Right lobe of liver (tissue), 6 donors: ENCODE measurements around the gene GPBP1. TPM values are rescaled to one million over a fixed set of nuclear protein-coding genes. Genes with fewer than 3 reads are reported as not detected.

ENCODE experiments used
- ATAC-seq, 4 donors: fragments of 200-7000 bp; cut with Tn5 transposase; one replicate each; pipeline ENCODE4 v1.9.1; 2020; ENCODE audit warnings: mild to moderate bottlenecking in 4 of 4, moderate library complexity in 4 of 4
- DNase-seq, 3 donors: peaks; one replicate each; pipeline ENCODE4 v3.0.0-alpha.2; 2020
- H3K27ac ChIP-seq, 3 donors: fragments of 200-600 bp; one replicate each; pipeline ENCODE4 v1.8.0; 2022
- H3K27me3 ChIP-seq, 2 donors: fragments of 200-600 bp; one replicate each; pipeline ENCODE4 v1.8.0; 2022
- H3K36me3 ChIP-seq, 4 donors: fragments of 200-600 bp; sonication (generic) in 1 of 4; one replicate each; pipeline versions ENCODE4 v1.5.1 to v1.8.0; 2017 to 2022; ENCODE audit warnings: control low read depth in 1 of 4
- H3K4me1 ChIP-seq, 4 donors: fragments of 200-600 bp; sonication (generic) in 1 of 4; one replicate each; pipeline versions ENCODE4 v1.5.1 to v1.8.0; 2017 to 2022; ENCODE audit warnings: control low read depth in 1 of 4
- H3K4me3 ChIP-seq, 3 donors: fragments of 200-600 bp; one replicate each; pipeline ENCODE4 v1.8.0; 2022
- H3K9me3 ChIP-seq, 4 donors: fragments of 200-600 bp; sonication (generic) in 1 of 4; one replicate each; pipeline versions ENCODE4 v1.5.1 to v1.8.0; 2017 to 2022; ENCODE audit warnings: control low read depth in 1 of 4
- POLR2A ChIP-seq: fragments of 450-650 bp; IDR thresholded peaks from one replicate; pipeline ENCODE4 v1.6.1; 2017; ENCODE audit warnings: antibody characterized with exemption, mild to moderate bottlenecking
- WGBS: methylation state at CpG from one replicate; pipeline ENCODE4 v1.1.6; 2018; ENCODE audit warnings: low coverage, low lambda C conversion rate; ENCODE audit not compliant: insufficient coverage; ENCODE audit errors: missing lambda C conversion rate; 5-methylcytosine and 5-hydroxymethylcytosine counted together
- intact Hi-C, 2 donors: fragments of 100-400 bp; cut with DNase I; formaldehyde crosslinking; loops; one replicate each; pipeline versions ENCODE4 v1.11.2 to v1.14.1; 2022
- total RNA-seq, 6 experiments: library from RNA; depleted of rRNA in 2 of 6; stranded (reverse); fragments of >200 nt in 2 of 6; fragmentation: NEBNext Ultra II Directional in 3 of 6; extraction: Animal tissue kit (Norgen Biotek cat#: 25700) in 3 of 6; gene quantifications; one replicate each; pipeline versions ENCODE4 v1.1.0 to v1.2.4, GENCODE V29; 2016 to 2023
- TF ChIP-seq, protein P1 (sequence below), 4 donors: fragments of 200-600 bp in 3 of 4; fragments of 450-650 bp in 1 of 4; IDR thresholded peaks; one replicate each; pipeline versions ENCODE4 v1.5.1 to v1.8.0; 2016 to 2022; ENCODE audit warnings: antibody characterized with exemption in 4 of 4, mild to moderate bottlenecking in 2 of 4
- donor health status: DM: no; HTN: yes; CAD: no.
- donor health status: DM: no; HTN: no; CAD: no.
- donor health status: DM: no; HTN: no; CAD: no.
- donor health status: DM: no; HTN: yes; CAD: no.
- donor health status: DM: no; HTN: yes; CAD: no.

The GPBP1 gene
- total RNA-seq, 6 experiments from 2014 or later = 19.5 to 28.2 (median 24.9) TPM

DNA sequence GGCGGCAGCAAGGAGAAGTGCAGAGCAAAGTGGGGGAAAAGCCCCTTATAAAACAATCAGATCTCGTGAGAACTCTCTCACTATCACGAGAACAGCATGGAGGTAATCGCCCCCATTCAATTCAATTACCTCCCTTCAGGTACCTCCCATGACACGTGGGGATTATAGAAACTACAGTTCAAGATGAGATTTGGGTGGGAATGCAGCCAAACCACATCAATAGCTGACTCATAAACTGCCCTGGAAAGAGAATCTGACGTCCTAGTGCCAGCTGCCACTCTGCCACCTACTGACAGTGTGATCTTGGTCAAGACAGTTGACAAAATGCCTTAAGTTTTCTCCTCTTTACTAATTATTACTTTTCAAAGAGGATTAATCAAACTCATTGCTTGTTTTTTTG is 128.3 kb downstream of the GPBP1 start:
- WGBS = 47% methylated on average over 6 of the region's 6 CpGs
- TF ChIP-seq, protein P1, sequence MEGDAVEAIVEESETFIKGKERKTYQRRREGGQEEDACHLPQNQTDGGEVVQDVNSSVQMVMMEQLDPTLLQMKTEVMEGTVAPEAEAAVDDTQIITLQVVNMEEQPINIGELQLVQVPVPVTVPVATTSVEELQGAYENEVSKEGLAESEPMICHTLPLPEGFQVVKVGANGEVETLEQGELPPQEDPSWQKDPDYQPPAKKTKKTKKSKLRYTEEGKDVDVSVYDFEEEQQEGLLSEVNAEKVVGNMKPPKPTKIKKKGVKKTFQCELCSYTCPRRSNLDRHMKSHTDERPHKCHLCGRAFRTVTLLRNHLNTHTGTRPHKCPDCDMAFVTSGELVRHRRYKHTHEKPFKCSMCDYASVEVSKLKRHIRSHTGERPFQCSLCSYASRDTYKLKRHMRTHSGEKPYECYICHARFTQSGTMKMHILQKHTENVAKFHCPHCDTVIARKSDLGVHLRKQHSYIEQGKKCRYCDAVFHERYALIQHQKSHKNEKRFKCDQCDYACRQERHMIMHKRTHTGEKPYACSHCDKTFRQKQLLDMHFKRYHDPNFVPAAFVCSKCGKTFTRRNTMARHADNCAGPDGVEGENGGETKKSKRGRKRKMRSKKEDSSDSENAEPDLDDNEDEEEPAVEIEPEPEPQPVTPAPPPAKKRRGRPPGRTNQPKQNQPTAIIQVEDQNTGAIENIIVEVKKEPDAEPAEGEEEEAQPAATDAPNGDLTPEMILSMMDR (IDR thresholded peaks at IDR 0.05) = peak in 3 of 4 donors; percentile 21 to 31 (median 30)
- TF ChIP-seq POLR2A = no peak
- intact Hi-C loops = loop anchor here (10.0 kb wide), 2 partner anchors 133 to 1163 kb away; partner anchors contain the start of gene PLK2 (in 2 of the 2)
- H3K4me1 ChIP-seq = peaks cover 0 to 6% (median 0%) of the 10 kb centered on the region in 4 donors
- H3K36me3 ChIP-seq = no peaks in the 10 kb centered on the region
- ATAC-seq (peak; percentile 48 to 73 (median 60)), DNase-seq (peak in 2 of 3 donors; percentile 37 to 63)
- no peak overlapping the region for H3K4me3 ChIP-seq
- no peak overlapping the region for H3K27ac ChIP-seq
- no peaks in the 10 kb centered on the region for H3K9me3 ChIP-seq
- no peaks in the 10 kb centered on the region for H3K27me3 ChIP-seq

DNA sequence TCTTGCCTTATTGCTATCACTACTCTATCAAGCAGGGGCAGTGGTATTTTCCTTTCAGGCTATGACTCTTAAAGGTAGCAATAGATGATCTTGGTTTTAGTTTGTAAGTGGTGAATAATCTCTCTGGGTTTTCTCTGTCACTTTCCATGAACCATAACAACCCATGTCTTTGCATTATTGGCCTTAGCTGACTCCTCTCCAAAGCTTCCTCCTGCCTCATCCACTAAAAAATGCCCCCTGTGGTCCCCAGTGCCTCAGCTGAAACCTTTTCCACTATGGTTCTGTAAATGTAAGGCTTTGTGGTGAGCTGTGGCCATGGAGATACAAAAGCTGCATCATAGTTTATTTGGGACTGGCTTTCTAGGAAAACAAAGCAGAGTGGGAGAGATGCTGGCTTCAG is 128.8 kb downstream of the GPBP1 start:
- DNase-seq = no peak
- intact Hi-C loops = loop anchor here (10.0 kb wide), 2 partner anchors 132 to 1162 kb away; partner anchors contain the start of gene PLK2 (in 2 of the 2)
- Histone ChIP-seq H3K4me3 (no peak overlapping the region), H3K9me3 (no peaks in the 10 kb centered on the region), H3K27ac (no peak overlapping the region), H3K27me3 (no peaks in the 10 kb centered on the region), H3K36me3 (no peaks in the 10 kb centered on the region), H3K4me1 (peaks cover 0 to 6% (median 0%) of the 10 kb centered on the region in 4 donors)
- ATAC-seq = no peak
- no peak for TF ChIP-seq POLR2A
- TF ChIP-seq, protein P1 (IDR thresholded peaks at IDR 0.05) = no peak

DNA sequence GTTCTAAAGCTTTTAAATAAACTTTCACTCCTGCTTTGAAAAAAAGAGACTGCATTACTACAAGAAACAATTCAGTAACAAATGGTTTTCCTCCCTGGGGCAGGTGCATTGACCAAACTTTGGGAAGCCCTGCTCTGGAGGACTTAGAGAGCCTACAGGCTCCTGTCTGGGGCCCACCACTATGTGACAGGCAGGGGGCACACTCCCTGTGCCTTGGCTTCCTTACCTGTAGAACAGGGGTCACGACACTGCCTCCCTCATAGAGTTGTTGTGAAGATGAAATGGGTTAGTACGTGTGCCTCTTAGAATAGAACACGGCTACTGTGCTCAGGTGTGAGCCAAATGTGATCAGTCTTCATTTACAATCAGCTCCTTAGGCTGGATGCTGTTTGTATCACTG is 130.1 kb downstream of the GPBP1 start:
- WGBS = 86% methylated on average over 1 of the region's 3 CpGs
- H3K4me3 ChIP-seq = no peak overlapping the region
- no peaks in the 10 kb centered on the region for H3K36me3 ChIP-seq
- H3K4me1 ChIP-seq = no peaks in the 10 kb centered on the region
- no peak for ATAC-seq
- H3K27ac ChIP-seq = no peak overlapping the region
- H3K27me3 ChIP-seq = no peaks in the 10 kb centered on the region
- no peak for DNase-seq
- no peak for TF ChIP-seq POLR2A
- TF ChIP-seq, protein P1 (IDR thresholded peaks at IDR 0.05) = no peak
- intact Hi-C loops = loop anchor here (10.0 kb wide), 2 partner anchors 131 to 1161 kb away; partner anchors contain the start of gene PLK2 (in 2 of the 2)
- no peaks in the 10 kb centered on the region for H3K9me3 ChIP-seq

DNA sequence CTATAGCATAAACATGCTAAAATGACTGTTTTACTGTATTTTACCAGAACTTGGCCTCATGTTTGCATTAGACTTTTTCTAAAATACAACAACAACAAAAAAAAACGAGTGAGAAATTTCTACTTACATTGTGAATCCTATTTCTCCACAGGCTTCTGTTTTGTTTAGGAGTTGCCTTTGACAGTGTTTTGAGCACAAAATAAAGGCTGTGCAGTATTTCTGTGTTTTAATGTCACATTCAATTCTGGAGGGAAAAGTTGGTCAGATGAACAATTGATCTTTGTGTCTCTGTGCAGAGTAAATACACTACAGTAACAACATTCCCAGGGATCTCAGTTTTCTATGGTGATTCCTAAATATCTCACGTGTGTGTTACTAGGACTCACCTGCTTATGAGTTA is 131.1 kb downstream of the GPBP1 start:
- no peak for ATAC-seq

More for the DNA sequence above, 131.1 kb downstream of the GPBP1 start:
- TF ChIP-seq, protein P1 (IDR thresholded peaks at IDR 0.05) = no peak
- no peak for TF ChIP-seq POLR2A
- H3K4me1 ChIP-seq = no peaks in the 10 kb centered on the region
- 39% methylated on average over 2 of the region's 2 CpGs for WGBS
- no peaks in the 10 kb centered on the region for H3K27me3 ChIP-seq
- intact Hi-C loops = loop anchor here (10.0 kb wide), 2 partner anchors 130 to 1160 kb away; partner anchors contain the start of gene PLK2 (in 2 of the 2)
- no peak overlapping the region for H3K27ac ChIP-seq
- H3K4me3 ChIP-seq = no peak overlapping the region
- no peak for DNase-seq
- H3K36me3 ChIP-seq = no peaks in the 10 kb centered on the region
- no peaks in the 10 kb centered on the region for H3K9me3 ChIP-seq
